NCI-H526 (cell line): ENCODE measurements around the gene KBTBD8.

ENCODE experiments used
- DNase-seq, 2 experiments: peaks; one replicate each; lab custom pipeline; 2025; lab: John Stamatoyannopoulos, UW

The KBTBD8 gene

DNA sequence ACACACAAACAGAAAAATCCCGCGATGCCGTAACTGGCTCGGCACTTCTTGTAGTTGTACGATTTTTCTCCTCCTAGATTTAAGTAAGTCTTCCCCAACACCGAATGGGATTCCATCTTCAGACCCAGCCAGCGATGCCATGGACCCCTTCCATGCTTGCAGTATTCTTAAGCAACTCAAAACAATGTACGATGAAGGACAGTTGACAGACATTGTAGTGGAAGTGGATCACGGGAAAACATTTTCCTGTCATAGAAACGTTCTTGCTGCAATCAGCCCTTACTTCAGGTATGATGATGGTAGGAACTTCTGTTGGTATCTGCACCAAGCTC is 763 bp downstream of the KBTBD8 start:
- peak in 1 of 2 experiments; percentile 15 for DNase-seq

DNA sequence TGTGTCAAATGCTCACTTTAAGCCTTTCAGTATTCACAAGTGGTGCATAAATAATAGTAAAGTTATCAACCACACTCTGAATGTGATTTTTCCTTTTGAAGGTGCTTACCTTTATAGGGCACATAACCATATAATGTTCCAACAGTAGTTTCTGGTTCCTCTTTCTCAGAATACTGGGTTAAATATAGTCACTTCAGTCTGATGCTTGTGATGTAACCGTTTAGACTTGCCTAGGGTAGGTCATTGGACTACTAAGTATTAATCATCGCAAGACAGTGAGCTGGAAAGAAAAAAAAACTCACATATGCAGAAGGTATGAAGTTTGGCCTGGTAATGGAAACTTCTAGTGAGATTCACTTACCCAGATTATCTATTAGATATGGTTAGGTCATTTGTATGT is 1.9 kb downstream of the KBTBD8 start:
- no peak for DNase-seq

DNA sequence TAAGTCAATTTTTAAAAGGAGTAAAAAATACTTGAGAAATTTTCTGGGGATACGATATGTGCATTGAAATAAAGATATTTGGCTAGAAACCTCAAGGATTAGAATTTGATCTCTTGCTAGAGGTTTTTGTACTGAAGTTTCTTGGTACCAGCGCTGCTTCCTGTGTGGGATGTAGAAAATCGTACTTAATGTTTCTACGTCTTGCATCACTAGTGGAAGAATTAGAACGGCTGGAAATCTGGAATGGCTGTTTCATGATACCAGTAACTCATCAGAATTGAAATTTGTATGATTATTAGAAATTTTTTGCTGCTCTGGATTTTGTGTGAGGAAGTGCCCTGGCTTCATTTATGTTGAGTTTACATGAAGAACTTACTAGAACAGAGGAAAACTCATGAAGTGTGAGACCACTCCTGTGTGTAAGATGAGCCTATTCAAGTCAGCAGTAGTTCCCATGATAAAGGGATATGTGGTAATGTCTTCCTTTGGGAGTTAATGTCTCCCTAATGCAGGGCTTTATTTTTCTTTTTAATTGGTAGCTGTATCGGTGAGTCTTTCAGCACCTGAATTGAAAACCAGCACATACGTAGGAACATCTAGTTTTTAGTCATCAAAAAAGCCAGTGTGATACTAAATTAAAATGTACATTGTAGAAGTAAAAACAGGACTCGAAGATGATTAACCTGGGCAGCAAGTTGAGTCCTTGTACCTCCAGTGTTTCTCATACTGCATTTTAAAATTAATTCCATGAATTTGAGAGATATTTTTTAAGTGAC is 3.2 kb downstream of the KBTBD8 start:
- DNase-seq = no peak

DNA sequence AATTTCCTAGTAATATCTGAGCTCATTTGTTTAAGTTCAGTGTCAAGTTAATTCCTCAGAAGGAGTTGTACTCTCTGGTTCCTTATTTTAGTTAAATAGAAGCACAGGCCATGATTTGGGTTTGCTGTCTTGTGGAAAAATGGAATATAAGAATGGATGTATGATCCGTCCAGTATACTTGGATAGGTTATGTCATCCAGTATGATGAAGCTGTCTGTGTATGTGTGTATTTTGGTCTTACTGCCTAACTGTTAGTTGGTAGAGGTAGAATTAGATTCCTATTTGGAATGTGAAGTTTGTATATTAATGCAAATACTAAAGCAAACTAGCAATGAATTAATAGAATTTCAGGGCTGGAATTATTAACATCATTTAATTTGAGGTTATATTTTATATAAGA is 7.9 kb downstream of the KBTBD8 start:
- DNase-seq = no peak

DNA sequence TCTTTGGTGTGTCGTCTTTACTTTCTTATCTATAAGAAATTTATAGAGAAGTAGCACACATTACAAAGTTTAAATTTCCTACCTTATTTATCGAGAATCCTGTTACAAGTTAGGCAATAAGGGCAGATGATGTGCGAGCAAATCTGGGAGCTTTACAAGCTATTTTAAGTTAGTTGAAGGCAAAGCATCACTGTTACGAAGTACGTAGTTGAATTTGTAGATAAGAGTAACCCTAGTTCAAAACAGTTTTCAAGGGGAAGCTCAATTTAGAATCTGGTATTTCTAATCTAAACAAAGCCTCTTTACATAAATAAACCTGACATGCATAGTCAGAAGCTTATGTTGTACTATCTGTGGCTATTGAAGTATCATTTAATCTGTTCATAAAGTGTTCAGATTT is 8.4 kb downstream of the KBTBD8 start:
- no peak for DNase-seq

DNA sequence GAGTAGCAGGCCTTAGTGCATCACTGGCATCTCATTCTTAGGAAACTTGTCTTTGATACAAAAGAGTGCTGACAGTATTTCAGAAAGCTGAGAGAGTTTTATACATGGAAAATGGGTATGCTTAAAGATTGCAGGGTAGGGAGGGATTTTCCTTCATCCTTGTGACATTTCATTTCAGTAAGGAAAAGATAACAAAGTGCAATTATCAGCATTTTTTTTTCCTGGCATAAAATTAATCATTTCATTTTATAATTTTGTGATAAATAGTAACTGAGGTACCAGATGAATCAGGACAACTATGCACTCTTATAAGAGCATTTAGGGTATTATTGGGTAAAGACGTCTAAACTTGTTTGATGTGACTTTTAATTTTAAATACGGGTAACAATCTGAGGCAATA is 10.3 kb downstream of the KBTBD8 start:
- no peak for DNase-seq

DNA sequence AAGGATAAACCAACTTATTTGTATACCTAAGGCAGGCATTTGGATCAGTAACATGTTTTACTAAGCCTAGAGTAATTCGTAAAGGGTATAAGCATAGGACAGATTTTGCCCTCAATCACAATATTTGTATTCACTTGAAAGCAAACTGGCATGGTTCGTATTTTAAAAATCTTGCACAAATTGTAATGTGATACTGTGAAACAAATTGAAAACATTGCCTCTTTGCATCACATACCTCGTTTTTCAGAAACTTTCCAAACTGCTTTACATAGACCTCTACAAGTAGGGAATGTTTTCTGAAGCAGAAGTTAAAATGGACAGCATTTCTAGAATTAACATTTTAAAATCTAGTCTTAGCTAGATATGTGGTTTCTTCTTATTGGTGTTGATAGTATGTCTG is 11.6 kb downstream of the KBTBD8 start:
- DNase-seq = no peak

DNA sequence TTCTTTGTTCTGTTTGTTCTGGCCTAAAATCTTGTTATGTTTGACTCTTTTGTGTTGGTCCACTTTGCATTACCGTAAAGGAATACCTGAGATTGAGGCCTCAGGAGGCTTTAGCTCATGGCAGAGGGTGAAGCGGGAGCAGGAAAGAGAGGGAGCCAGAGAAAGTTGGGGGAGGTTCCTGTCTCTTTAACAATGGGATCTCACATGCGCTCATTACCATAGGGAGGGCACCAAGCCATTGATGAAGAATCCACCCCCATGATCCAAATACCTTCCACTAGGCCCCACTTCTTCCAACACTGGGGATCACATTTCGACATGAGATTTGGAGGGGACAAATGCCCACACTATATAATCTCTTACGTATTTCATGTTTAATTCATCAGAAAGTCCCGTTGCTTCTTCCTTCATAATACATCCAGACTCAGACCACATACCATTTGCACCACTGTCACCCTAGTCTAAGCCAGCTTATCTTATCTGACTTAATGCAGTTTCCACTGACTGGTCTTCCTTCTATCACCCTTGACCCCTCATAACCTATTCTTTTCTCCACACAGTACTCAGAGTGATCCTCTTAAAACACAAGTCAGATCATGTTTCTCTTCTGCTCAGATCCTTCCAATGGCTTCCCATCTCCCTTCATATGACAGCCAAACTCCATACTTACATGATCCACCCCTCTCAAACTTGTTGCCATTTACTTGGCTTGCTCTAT is 13.5 kb downstream of the KBTBD8 start:
- no peak for DNase-seq

DNA sequence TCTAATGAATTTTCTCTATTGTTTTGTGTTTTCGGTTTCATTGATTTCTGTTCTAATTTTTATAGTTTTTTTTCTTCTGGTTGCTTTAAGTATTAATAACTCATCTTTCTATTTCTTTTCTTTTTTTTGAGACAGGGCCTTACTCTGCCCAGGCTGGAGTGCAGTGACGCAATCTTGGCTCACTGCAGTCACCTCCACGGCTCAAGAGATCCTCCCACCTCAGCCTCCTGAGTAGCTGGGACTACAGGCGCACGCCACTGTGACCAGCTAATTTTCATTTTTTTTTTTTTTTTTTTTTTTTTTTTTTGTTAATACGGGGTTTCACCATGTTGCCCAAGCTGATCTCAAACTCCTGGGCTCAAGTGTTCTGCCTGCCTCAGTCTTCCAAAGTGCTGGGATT is 14.5 kb downstream of the KBTBD8 start:
- no peak for DNase-seq

DNA sequence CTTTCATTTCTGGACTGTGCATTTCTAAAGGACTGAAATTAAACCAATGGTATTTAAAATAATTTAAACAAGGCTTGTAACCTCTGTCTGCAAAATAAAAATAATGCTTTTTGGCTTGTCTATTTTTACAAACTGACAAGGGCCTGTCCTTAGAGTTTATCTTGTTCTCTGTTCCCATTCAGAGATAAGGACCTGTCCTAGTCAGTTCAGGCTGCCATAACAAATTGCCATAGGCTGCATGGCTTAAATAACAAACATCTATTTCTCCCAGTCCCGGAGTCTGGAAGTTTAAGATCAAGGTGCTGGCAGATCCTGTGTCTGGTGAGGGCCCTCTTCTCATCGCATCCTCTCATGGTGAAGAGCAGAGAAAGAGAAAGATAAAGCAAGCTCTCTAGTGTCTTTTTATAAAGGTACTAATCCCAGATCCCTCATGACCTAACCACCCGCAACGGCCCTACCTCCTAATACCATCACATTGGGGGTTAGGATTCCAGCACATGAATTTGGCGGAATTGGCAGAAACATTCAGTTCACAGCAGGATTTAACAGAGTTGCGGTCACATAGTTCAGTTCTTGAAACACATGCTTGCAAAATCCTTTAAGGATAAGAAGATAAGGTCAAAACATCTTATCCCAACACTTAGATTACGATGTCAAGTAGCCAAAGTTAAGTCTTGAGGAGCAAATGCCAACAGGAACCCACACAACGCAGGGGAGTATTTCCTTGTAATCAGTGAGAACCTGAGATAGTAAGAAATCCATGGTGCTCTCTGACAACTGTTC is 17.8 kb downstream of the KBTBD8 start:
- no peak for DNase-seq

DNA sequence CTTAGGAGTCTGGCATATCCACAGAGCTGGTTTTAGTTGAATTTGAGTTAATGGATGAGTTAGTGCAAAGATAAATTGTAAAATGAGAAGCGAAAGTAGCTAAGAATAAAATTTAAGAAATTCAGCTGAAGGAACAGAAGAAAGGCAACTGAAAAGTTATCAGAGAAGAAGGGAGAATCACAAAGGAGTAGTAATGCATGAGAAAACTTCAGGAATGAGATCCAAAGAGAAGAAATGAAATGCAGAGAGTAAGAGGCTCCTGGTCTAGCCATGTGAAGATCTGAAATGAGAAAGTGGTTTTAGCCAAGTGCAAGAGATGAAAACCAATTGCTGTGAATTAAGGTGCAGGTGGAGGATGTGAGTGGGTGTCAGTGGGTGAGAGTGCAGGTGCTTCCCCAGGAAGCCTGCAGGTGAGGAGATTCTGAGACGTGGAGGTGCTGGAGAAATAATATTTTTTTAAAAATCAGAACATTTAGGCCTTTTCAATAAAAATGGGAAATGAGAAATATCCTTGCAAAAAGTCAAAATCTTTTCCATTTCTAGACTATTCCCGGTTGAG is 18.5 kb downstream of the KBTBD8 start:
- DNase-seq = no peak

DNA sequence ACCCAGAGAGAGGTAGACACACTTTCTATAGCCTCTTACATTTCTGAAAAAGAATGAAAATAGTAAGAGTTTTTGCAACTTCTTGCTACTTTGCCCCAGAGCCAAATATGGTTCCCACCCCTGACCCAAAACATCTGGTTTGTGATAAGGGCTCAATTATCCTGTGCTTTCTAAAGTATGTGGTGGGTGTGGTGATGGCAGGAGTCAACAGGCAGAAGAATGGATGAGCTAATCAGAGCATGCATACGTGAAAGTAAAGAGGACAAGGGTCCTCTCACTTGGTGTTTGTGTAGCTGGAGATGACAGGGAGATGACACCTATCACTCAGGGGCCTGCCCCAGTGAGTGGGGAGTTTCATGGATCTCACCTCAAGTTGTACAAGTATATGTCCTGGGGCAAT is 19.1 kb downstream of the KBTBD8 start:
- peak in 1 of 2 experiments; percentile 16 for DNase-seq

DNA sequence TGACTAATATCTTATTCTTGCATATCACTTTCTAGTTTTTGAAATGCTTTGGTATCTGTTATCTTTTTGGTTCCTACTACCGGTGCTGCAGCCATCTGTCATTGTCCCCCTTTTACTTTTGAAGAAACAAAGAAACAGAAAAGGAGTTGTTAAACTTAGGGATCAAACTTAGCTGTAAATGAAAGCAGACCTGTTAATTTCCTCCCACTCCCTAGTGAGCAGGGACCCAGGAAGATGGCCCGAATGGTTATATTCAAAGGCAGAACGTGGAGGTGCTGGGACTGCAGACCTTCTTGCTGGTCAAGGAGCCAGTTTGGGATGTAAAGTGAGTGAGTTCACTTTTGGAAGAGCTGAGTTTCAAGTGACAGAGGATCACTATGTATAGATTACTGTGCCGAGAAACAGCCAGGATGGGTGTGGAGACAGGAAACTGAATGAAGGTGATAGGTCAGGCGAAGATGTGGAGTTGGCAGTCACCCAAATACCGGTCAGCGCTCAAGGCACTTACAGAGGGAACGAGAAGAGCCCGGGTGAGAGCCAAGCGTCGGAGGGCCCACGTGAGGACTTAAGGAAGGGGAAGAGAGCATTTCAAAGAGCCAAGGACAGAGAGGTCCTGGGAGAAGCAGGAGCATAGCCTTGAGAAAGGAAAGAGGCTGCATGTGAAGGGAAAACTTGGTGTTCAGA is 20.1 kb downstream of the KBTBD8 start:
- DNase-seq = no peak

DNA sequence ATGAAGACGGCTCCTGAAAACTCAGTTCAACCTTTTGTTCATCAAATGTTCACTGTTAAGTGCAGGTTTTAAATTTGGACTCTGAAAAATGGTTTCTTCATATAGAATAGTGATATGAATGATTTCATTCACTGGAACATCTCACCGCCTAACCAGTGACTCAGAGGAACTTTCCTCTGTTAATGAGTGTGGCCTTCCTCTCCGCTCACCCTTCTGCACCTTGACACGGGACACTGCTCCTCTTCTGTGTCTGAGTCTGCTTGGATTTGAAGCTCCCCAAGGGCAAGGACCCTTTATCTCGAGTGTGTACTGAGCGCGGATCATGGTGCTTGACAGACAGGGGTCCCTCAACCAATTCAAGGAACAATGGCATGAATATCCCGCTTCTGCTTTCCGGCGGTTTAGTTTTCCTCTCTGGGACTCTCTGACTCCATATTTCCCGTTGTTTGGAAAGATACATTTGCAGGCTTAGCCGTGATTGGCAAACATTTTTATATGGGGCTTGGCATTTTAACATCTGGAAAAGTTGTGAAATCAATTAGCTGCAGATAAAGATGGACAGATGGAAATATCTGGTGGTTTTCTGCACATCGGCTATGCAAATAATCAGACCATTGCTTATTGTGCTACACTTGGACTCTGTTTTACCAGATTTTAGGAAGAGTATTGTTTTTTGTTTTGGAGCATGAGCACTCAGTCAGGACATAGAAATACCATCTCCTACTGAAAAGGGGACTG is 20.9 kb downstream of the KBTBD8 start:
- DNase-seq = no peak

DNA sequence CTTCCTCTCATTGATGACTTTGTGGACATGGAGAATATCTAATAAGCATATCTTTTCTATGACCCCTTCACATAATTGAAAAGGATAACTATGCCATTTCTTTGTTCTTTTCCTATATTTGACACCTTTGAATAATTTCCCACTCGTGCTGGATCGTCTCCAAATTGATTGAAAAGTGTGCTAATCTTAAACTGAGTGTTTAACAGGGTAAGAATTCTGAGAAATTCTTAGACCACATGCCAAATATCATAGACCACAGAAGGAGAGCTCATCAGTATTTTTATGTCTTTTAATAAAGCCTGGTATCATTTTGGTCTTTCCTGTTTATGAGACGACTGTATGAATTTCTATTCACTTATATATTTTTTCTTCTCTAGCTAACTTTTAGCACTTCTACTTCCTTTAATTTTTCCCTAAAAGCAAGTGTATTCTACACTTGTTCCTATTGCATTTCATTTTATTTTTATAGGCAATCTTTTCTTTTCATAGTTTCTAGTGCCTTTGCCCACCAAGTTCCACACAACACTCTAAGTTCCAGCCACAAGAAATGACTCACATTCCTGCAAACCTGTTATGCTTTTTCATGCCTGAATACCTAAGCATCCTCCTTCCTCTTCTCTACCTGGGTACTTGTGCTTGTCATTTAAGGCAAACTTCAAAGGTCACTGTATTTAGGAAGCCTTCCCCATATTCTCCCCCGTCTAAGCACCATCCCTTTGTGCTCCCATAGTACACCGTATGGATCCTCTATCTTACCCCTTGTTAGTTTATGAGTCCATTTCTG is 30.1 kb downstream of the KBTBD8 start:
- DNase-seq = no peak

DNA sequence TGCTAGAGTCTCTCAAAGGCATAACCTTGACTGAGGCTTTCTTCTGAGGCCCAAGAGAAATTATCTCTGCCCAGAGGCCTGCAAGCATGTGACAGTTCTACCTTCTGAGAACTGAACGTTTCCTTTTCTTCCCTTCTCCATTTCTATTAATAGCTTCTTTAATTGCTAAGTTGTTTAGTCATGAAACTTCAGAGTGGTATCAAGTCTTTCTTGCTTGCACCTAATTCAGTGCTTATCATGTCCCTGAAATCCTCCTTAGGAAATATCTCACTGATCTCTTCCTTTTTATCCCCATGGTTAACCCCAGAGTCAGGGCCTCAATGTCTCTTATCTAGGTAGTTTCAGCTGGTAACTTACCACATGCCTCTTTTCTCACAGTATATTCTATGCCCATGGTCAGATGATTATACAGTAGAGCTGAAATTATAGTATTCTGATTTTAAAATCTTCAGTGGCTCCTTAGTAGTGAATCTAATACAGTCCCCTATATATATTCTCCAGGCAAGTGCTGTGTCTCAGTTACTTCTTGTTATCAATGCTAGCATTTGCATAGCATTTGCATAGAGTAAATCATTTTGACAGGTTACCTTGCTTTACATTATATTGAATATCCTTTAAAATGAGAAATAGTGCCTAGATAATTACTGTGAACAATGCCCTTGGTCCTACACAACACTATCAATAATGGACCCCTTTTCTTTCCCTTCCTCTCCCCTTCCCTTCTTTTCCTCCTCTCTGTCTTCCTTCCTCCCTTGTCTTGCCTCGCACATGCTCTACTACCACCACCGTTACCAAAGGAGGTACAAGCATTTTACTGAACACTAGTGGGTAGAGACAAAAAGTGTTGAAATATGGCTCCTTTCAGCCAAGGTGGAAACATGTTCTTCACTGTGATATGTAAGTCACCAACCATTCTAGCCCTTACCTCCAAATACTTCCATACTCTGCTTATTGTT is 33.0 kb downstream of the KBTBD8 start:
- peak; percentile 26 to 75 for DNase-seq

DNA sequence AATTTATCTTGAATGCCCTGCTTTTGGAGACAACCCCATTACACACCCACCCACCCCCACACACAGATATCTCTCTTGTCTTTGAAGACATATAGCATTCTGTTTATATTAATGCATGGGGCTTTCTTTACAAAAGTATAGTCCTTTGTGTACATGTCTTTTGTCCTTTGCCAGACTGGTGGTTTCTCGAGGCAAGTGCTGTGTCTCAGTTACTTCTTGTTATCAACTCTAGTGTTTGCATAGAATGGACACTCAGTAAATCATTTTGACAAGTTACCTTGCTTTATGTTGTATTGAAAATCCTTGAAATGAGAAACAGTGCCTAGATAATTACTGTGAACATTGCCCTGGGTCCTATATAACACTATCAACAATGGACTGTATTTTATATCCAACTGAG is 33.9 kb downstream of the KBTBD8 start:
- peak in 1 of 2 experiments; percentile 48 for DNase-seq

DNA sequence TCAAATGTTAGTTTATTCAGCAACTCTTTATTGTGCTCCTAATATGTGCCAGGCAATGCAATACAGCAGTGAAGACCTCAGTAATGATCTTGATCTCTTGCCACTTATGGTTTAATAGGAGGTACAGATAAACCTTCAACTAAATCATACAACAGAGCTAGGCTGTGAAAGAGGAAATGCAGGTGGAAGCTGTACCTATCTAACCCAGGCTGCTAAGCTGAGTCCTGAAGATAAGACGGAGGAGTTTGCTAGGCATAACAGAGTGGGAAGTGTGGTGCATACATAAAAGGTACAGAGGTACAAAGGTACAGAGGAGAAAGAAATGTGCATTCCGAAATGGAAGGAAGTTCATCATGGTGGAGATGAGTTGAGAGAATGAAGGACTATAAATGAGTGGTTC is 35.0 kb downstream of the KBTBD8 start:
- no peak for DNase-seq

DNA sequence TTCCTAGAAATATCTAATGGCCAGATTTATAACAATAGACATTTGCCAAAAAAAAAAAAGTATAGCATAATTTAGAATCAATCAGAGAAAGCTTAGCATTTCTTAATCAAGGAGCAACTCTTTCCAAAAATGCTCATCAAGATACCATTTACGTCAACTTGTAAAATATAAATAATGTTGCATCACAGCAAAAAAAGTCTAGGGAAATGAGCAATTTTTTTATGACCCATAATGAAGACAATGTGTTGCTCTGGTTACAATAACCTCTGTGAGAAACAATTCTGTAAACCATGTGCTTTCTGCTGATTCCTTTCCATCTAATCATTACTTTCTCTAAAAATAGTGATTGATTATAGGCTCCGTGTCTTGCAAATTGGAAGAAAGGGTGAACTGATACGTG is 36.3 kb downstream of the KBTBD8 start:
- DNase-seq = no peak
